Cardiac muscle cell (in vitro differentiated cells and primary cell): Measurements from ENCODE around the gene TAL2. TPM values are rescaled to one million over a fixed set of nuclear protein-coding genes. Genes with fewer than 3 reads are reported as not detected.
"Not testable (repeated sequence)": the region's sequence is repeated elsewhere in the genome, so short reads cannot be mapped to it uniquely, and the experiment has no call there.

Experiments
- DNase-seq, 2 donors: peaks; one replicate each; pipeline versions ENCODE4 v3.0.0 to v3.0.0-alpha.2; 2010 to 2017; ENCODE audit warnings: low read depth in 1 of 2, low spot score in 1 of 2
- H3K27ac ChIP-seq: fragments of 200-600 bp; sonication (generic); 2 replicates; pipeline ENCODE4 v1.5.1; 2016
- H3K27me3 ChIP-seq: fragments of 200-600 bp; sonication (generic); 2 replicates; pipeline ENCODE4 v1.6.0; 2016; ENCODE audit warnings: control low read depth
- H3K36me3 ChIP-seq: fragments of 200-600 bp; sonication (generic); 2 replicates; pipeline ENCODE4 v1.5.1; 2016; ENCODE audit warnings: control low read depth
- H3K4me1 ChIP-seq: fragments of 200-600 bp; sonication (generic); 2 replicates; pipeline ENCODE4 v1.8.1; 2017; ENCODE audit warnings: low read depth, mild to moderate bottlenecking, mixed run types
- H3K4me3 ChIP-seq: fragments of 200-600 bp; sonication (generic); 2 replicates; pipeline ENCODE4 v1.5.1; 2016; ENCODE audit warnings: mild to moderate bottlenecking
- H3K9me3 ChIP-seq: fragments of 200-600 bp; sonication (generic); 2 replicates; pipeline ENCODE4 v1.5.1; 2017; ENCODE audit warnings: low read depth, mild to moderate bottlenecking, control low read depth
- CTCF ChIP-seq: IDR thresholded peaks from 2 replicates; pipeline ENCODE4 v1.5.1; 2012; ENCODE audit warnings: low read depth, mild to moderate bottlenecking, low read length
- polyA plus RNA-seq: library from polyadenylated mRNA; unstranded; fragments of >200 nt; fragmentation: Nextera tagmentation; extraction: Ambion mirVana; gene quantifications from 2 replicates; pipeline ENCODE4 v1.2.1, GENCODE V29; 2016
- total RNA-seq: library from RNA; depleted of rRNA; stranded (reverse); fragments of >200 nt; gene quantifications from 2 replicates; pipeline ENCODE4 v1.2.3, GENCODE V29; 2016

The TAL2 gene
- total and polyA plus RNA-seq, 2 experiments from 2014 or later = 0.73 TPM; not detected in 1

GRCh38 chr9:105698348-105698870, 36.2 kb downstream of the TAL2 start:
- Histone ChIP-seq H3K4me1 (peaks cover 13% of the 10 kb centered on the region), H3K27me3 (peaks cover 13% of the 10 kb centered on the region)
- TF ChIP-seq CTCF = no peak

GRCh38 chr9:105700668-105701067, 38.4 kb downstream of the TAL2 start:
- H3K4me3 ChIP-seq = no peak overlapping the region
- no peaks in the 10 kb centered on the region for H3K36me3 ChIP-seq
- peaks cover 7% of the 10 kb centered on the region for H3K4me1 ChIP-seq
- DNase-seq = no peak
- H3K27me3 ChIP-seq = peaks cover 6% of the 10 kb centered on the region
- TF ChIP-seq CTCF = no peak
- no peaks in the 10 kb centered on the region for H3K9me3 ChIP-seq
- H3K27ac ChIP-seq = no peak overlapping the region

More at GRCh38 chr9:105698348-105698870, 36.2 kb downstream of the TAL2 start:
- no peaks in the 10 kb centered on the region for H3K9me3 ChIP-seq
- no peak overlapping the region for H3K4me3 ChIP-seq
- no peaks in the 10 kb centered on the region for H3K36me3 ChIP-seq
- DNase-seq = no peak
- no peak overlapping the region for H3K27ac ChIP-seq

- no peak for DNase-seq
- H3K4me3 ChIP-seq = no peak overlapping the region
- H3K27ac ChIP-seq = no peak overlapping the region
- H3K4me1 ChIP-seq = peaks cover 7% of the 10 kb centered on the region
- peaks cover 2% of the 10 kb centered on the region for H3K27me3 ChIP-seq
- no peaks in the 10 kb centered on the region for H3K9me3 ChIP-seq
- no peaks in the 10 kb centered on the region for H3K36me3 ChIP-seq
- TF ChIP-seq CTCF = no peak
Measured at GRCh38 chr9:105701145-105701544, 38.9 kb downstream of the TAL2 start.

GRCh38 chr9:105702207-105702606, 40.0 kb downstream of the TAL2 start:
- no peak for TF ChIP-seq CTCF
- Histone ChIP-seq H3K36me3 (peaks cover 3% of the 10 kb centered on the region), H3K27me3 (no peaks in the 10 kb centered on the region), H3K4me1 (peaks cover 7% of the 10 kb centered on the region), H3K27ac (no peak overlapping the region), H3K4me3 (no peak overlapping the region), H3K9me3 (no peaks in the 10 kb centered on the region)
- DNase-seq = no peak

GRCh38 chr9:105703638-105704037, 41.4 kb downstream of the TAL2 start:
- H3K4me3 ChIP-seq, H3K27ac ChIP-seq, DNase-seq, H3K4me1 ChIP-seq, H3K27me3 ChIP-seq, H3K9me3 ChIP-seq, H3K36me3 ChIP-seq: not testable (repeated sequence)

GRCh38 chr9:105706156-105706555, 43.9 kb downstream of the TAL2 start:
- Histone ChIP-seq H3K27ac (no peak overlapping the region), H3K9me3 (no peaks in the 10 kb centered on the region), H3K4me1 (peaks cover 1% of the 10 kb centered on the region), H3K4me3 (no peak overlapping the region), H3K36me3 (peaks cover 3% of the 10 kb centered on the region), H3K27me3 (no peaks in the 10 kb centered on the region)
- TF ChIP-seq CTCF = no peak
- DNase-seq = no peak
